H9 (cell line): ENCODE data around the gene COA6. TPM values are rescaled to one million over a fixed set of nuclear protein-coding genes. Genes with fewer than 3 reads are reported as not detected.

Experiments used
- DNase-seq: peaks from one replicate; pipeline ENCODE4 v3.0.0-alpha.2; 2017
- H2AFZ ChIP-seq: one replicate; pipeline ENCODE4 v1.6.1; 2013; ENCODE audit warnings: mild to moderate bottlenecking, low read length, control low read depth, moderate library complexity
- H2AK5ac ChIP-seq: 2 replicates; pipeline ENCODE4 v1.6.1; 2013; ENCODE audit warnings: low read length, control low read depth, mixed read lengths; ENCODE audit not compliant: insufficient read length
- H2BK120ac ChIP-seq: one replicate; pipeline ENCODE4 v1.6.1; 2013; ENCODE audit warnings: low read depth, mild to moderate bottlenecking, low read length, control low read depth, inconsistent platforms; ENCODE audit not compliant: poor library complexity, severe bottlenecking
- H2BK12ac ChIP-seq: 2 replicates; pipeline ENCODE4 v1.6.1; 2013; ENCODE audit warnings: low read length, control low read depth, mixed read lengths, low read depth; ENCODE audit not compliant: insufficient read length
- H2BK15ac ChIP-seq: 2 replicates; pipeline ENCODE4 v1.6.1; 2013; ENCODE audit warnings: low read depth, low read length, control low read depth
- H2BK20ac ChIP-seq: one replicate; pipeline ENCODE4 v1.6.1; 2013; ENCODE audit warnings: low read depth, mild to moderate bottlenecking, low read length, control low read depth, inconsistent platforms; ENCODE audit not compliant: poor library complexity, severe bottlenecking
- H2BK5ac ChIP-seq: 2 replicates; pipeline ENCODE4 v1.6.1; 2013; ENCODE audit warnings: low read length, control low read depth, mixed read lengths; ENCODE audit not compliant: insufficient read length
- H3K14ac ChIP-seq: 2 replicates; pipeline ENCODE4 v1.6.1; 2013; ENCODE audit warnings: low read length, control low read depth; ENCODE audit not compliant: insufficient read depth
- H3K18ac ChIP-seq: 2 replicates; pipeline ENCODE4 v1.6.1; 2013; ENCODE audit warnings: low read depth, mild to moderate bottlenecking, mixed read lengths, low read length, control low read depth; ENCODE audit not compliant: insufficient read length
- H3K23ac ChIP-seq: 2 replicates; pipeline ENCODE4 v1.6.1; 2013; ENCODE audit warnings: low read length, control low read depth, mixed read lengths, low read depth; ENCODE audit not compliant: insufficient read length
- H3K23me2 ChIP-seq: 2 replicates; pipeline ENCODE4 v1.6.1; 2013; ENCODE audit warnings: low read depth, mild to moderate bottlenecking, mixed read lengths, low read length, control low read depth; ENCODE audit not compliant: insufficient read length, poor library complexity, severe bottlenecking
- H3K27ac ChIP-seq: 2 replicates; pipeline ENCODE4 v1.5.1; 2013; ENCODE audit warnings: low read length, control low read depth, mixed read lengths, low read depth; ENCODE audit not compliant: insufficient read length
- H3K27me3 ChIP-seq: 2 replicates; pipeline ENCODE4 v1.6.1; 2013; ENCODE audit warnings: low read length, control low read depth, inconsistent platforms; ENCODE audit not compliant: insufficient read depth
- H3K4ac ChIP-seq: 2 replicates; pipeline ENCODE4 v1.6.1; 2013; ENCODE audit warnings: low read depth, mild to moderate bottlenecking, control low read depth, inconsistent platforms, low read length, moderate library complexity
- H3K4me1 ChIP-seq: 2 replicates; pipeline ENCODE4 v1.6.1; 2013; ENCODE audit warnings: low read length, control low read depth, inconsistent platforms; ENCODE audit not compliant: insufficient read depth
- H3K4me2 ChIP-seq: 2 replicates; pipeline ENCODE4 v1.6.1; 2013; ENCODE audit warnings: low read length, control low read depth, mixed read lengths; ENCODE audit not compliant: insufficient read length, insufficient read depth
- H3K56ac ChIP-seq: 2 replicates; pipeline ENCODE4 v1.6.1; 2013; ENCODE audit warnings: low read depth, mild to moderate bottlenecking, mixed read lengths, low read length, control low read depth; ENCODE audit not compliant: insufficient read length
- H3K79me1 ChIP-seq: 2 replicates; pipeline ENCODE4 v1.6.1; 2013; ENCODE audit warnings: low read depth, mild to moderate bottlenecking, moderate library complexity, low read length, control low read depth, inconsistent platforms; ENCODE audit not compliant: insufficient read depth, poor library complexity, severe bottlenecking
- H3K79me2 ChIP-seq: 2 replicates; pipeline ENCODE4 v1.6.1; 2013; ENCODE audit warnings: low read length, control low read depth, inconsistent platforms; ENCODE audit not compliant: insufficient read depth
- H3K9ac ChIP-seq: 2 replicates; pipeline ENCODE4 v1.6.1; 2013; ENCODE audit warnings: low read length, control low read depth, mixed read lengths; ENCODE audit not compliant: insufficient read length; ENCODE audit errors: extremely low read depth
- H3K9me3 ChIP-seq: one replicate; pipeline ENCODE4 v1.6.1; 2013; ENCODE audit warnings: low read depth, low read length, inconsistent platforms; ENCODE audit not compliant: control insufficient read depth
- H3T11ph ChIP-seq: one replicate; pipeline ENCODE4 v1.6.1; 2013; ENCODE audit warnings: mild to moderate bottlenecking, low read length, control low read depth, inconsistent platforms
- H4K20me1 ChIP-seq: one replicate; pipeline ENCODE4 v1.6.1; 2013; ENCODE audit not compliant: control insufficient read depth, insufficient read length, insufficient read depth
- H4K5ac ChIP-seq: 2 replicates; pipeline ENCODE4 v1.6.1; 2013; ENCODE audit warnings: low read depth, mild to moderate bottlenecking, mixed read lengths, low read length, control low read depth; ENCODE audit not compliant: insufficient read length
- H4K8ac ChIP-seq: replicated peaks from 2 replicates; pipeline ENCODE4 v1.6.1; 2013; ENCODE audit warnings: low read length, control low read depth, mixed read lengths, low read depth; ENCODE audit not compliant: insufficient read length
- H4K91ac ChIP-seq: 2 replicates; pipeline ENCODE4 v1.6.1; 2013; ENCODE audit warnings: low read depth, mild to moderate bottlenecking, moderate library complexity, mixed read lengths, low read length, control low read depth; ENCODE audit not compliant: insufficient read length
- H3K27ac Mint-ChIP-seq, 3 experiments: 2 replicates in 2 of 3; 3 replicates in 1 of 3; pipeline ENCODE4 v1.8.0; 2020 to 2021; ENCODE audit warnings: mixed read lengths in 3 of 3, mild to moderate bottlenecking in 1 of 3, moderate library complexity in 1 of 3
- H3K27me3 Mint-ChIP-seq: 2 replicates; pipeline ENCODE4 v1.8.0; 2021; ENCODE audit warnings: low read depth, mild to moderate bottlenecking, moderate library complexity, mixed read lengths
- H3K36me3 Mint-ChIP-seq, 3 experiments: 2 replicates in 2 of 3; 3 replicates in 1 of 3; pipeline ENCODE4 v1.8.0; 2020 to 2021; ENCODE audit warnings: low read depth in 3 of 3, mixed read lengths in 3 of 3; ENCODE audit not compliant: insufficient read depth in 1 of 3
- H3K4me1 Mint-ChIP-seq, 2 experiments: 2 replicates each; pipeline ENCODE4 v1.8.0; 2020; ENCODE audit warnings: mixed read lengths in 2 of 2
- H3K4me3 Mint-ChIP-seq, 2 experiments: 2 replicates in 1 of 2; 3 replicates in 1 of 2; pipeline ENCODE4 v1.8.0; 2020 to 2021; ENCODE audit warnings: mild to moderate bottlenecking in 2 of 2, mixed read lengths in 2 of 2, moderate library complexity in 1 of 2
- H3K9me3 Mint-ChIP-seq, 2 experiments: 2 replicates in 1 of 2; 3 replicates in 1 of 2; pipeline ENCODE4 v1.8.0; 2020; ENCODE audit warnings: mild to moderate bottlenecking in 2 of 2, mixed read lengths in 2 of 2, moderate library complexity in 1 of 2
- WGBS: extraction: QIAGEN DNeasy Blood & Tissue Kit; methylation state at CpG from one replicate; pipeline ENCODE4 v1.1.7; 2013; ENCODE audit warnings: missing lambda C conversion rate, low lambda C conversion rate, mixed read lengths; ENCODE audit not compliant: insufficient read length; ENCODE audit errors: extremely low coverage; 5-methylcytosine and 5-hydroxymethylcytosine counted together
- total RNA-seq: library from RNA; stranded (reverse); gene quantifications from 2 replicates; pipeline ENCODE4 v1.2.1, GENCODE V29; 2021
- TF ChIP-seq, protein P1 (sequence below): fragments of 200-600 bp; sonication (generic); conservative IDR thresholded peaks from 3 replicates; pipeline ENCODE4 v1.8.0; 2021; ENCODE audit warnings: antibody characterized with exemption, mild to moderate bottlenecking

COA6 gene
- total RNA-seq, 1 experiment from 2014 or later = 42.3 TPM

DNA sequence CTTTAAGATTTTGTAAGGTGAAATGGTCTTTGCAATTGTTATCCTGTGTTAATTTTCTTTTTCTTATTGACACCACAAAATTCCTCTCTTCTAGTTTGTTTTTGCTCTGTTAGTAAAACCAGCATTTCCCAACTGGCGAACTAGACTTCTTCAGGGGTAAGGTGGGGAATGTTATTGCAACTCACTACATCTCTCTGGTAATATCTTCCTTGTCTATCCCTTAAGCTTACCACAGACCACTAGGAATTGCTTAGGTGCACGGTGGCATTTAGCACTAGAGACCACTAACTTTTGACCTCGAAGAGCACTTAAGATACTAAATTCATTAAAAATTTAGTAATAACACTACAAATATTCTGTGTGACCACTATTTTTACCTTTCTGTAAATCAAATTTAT is 4.2 kb upstream of the COA6 start:
- Histone ChIP-seq H3K79me1 (no peaks in the 10 kb centered on the region), H2BK15ac (no peak overlapping the region), H3K14ac (no peak overlapping the region), H3T11ph (no peak overlapping the region), H3K9me3 (no peaks in the 10 kb centered on the region), H2BK20ac (no peak overlapping the region), H2BK12ac (no peak overlapping the region), H3K27ac (no peak overlapping the region), H4K8ac (no peak overlapping the region), H2BK120ac (no peak overlapping the region), H3K79me2 (no peaks in the 10 kb centered on the region), H3K23ac (no peak overlapping the region), H3K9ac (no peak overlapping the region), H3K18ac (no peak overlapping the region), H3K23me2 (no peaks in the 10 kb centered on the region), H3K4me2 (no peak overlapping the region), H2AFZ (no peak overlapping the region), H3K4me1 (no peaks in the 10 kb centered on the region), H3K27me3 (no peaks in the 10 kb centered on the region), H4K5ac (no peak overlapping the region), H4K91ac (no peak overlapping the region), H3K56ac (no peak overlapping the region), H4K20me1 (no peaks in the 10 kb centered on the region), H2BK5ac (no peak overlapping the region), H2AK5ac (no peak overlapping the region), H3K4ac (no peak overlapping the region)
- Mint-ChIP-seq H3K4me3 (no peak overlapping the region), H3K27ac (no peak overlapping the region), H3K4me1 (peaks cover 4 to 7% of the 10 kb centered on the region in 2 experiments), H3K9me3 (no peaks in the 10 kb centered on the region), H3K36me3 (no peaks in the 10 kb centered on the region; a peak in 1 of 7 replicates), H3K27me3 (peaks cover 27% of the 10 kb centered on the region)
- TF ChIP-seq, protein P1, sequence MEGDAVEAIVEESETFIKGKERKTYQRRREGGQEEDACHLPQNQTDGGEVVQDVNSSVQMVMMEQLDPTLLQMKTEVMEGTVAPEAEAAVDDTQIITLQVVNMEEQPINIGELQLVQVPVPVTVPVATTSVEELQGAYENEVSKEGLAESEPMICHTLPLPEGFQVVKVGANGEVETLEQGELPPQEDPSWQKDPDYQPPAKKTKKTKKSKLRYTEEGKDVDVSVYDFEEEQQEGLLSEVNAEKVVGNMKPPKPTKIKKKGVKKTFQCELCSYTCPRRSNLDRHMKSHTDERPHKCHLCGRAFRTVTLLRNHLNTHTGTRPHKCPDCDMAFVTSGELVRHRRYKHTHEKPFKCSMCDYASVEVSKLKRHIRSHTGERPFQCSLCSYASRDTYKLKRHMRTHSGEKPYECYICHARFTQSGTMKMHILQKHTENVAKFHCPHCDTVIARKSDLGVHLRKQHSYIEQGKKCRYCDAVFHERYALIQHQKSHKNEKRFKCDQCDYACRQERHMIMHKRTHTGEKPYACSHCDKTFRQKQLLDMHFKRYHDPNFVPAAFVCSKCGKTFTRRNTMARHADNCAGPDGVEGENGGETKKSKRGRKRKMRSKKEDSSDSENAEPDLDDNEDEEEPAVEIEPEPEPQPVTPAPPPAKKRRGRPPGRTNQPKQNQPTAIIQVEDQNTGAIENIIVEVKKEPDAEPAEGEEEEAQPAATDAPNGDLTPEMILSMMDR = no peak
- DNase-seq = no peak
- no CpG with 5 or more reads among the region's 3 CpGs for WGBS
